C4-2B (cell line): ENCODE results near the gene RPL28.

Experiments
- CTCF ChIP-seq: fragments of 450-650 bp; conservative IDR thresholded peaks from 2 replicates; pipeline ENCODE4 v1.5.1; 2017; ENCODE audit warnings: mild to moderate bottlenecking
- ZFX ChIP-seq: fragments of 450-650 bp; IDR thresholded peaks from 2 replicates; pipeline ENCODE4 v1.6.1; 2017

DNA sequence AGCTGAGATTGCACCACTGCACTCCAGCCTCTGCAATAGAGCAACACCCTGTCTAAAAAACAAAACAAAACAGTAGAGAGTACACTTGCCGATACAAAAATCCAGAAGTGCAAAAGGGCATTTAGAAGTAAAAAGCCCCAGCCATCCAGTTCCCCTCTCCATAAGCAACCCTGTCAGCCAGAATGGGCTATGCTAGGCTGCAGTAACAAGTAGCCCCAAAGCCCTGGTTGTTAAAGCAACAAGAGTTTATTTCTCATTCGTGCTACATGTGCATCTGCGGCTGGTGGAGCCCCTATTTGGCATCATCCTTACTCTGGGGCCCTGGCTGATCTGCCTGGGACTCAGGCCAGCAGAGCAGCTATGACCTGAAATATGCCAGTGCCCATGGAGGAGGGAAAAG lies 38.8 kb downstream of the RPL28 start:
- TF ChIP-seq CTCF (no peak), ZFX (no peak)
